ENCODE data around the gene MYBPC1. TPM values are rescaled to one million over a fixed set of nuclear protein-coding genes. Genes with fewer than 3 reads are reported as not detected.
A peak's percentile ranks its signal among the peaks of the same experiment; 100 is the strongest.

The MYBPC1 gene
- total and polyA plus RNA-seq, 2 of the 13 experiments (the other 11 are each of a cell fraction or from before 2014, with no cell fraction given), result 0.31 to 0.53 TPM

DNA sequence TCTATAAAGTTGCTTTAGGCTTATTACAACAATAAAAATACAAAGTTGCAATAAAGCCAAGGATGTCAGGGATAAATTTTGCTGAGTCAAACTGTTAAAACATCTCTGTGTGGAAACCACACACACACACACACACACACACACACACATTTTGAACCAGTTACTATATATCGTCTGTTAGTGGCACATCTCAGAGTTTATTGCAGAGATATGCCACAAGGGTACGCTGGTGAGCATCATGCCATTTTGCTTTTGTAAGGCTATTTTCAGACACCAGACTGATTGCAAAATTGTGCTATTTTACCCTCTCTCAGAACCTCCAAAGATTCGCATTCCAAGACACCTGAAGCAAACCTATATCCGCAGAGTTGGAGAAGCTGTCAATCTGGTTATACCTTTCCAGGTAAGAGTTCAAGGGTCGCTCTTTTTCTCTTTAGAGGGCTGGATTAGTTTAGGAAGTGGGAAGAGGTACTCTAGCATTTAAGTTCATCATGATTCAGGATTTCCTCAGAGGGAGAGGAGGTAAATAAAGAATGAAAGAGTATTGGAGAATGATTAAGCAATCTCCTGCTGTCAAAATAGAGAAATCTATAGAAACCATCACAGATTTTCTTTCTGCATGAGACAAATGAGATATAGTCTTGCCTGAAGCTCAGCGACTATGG lies 75.4 kb downstream of the MYBPC1 start (continued):
- no peak for TF ChIP-seq ZNF274 (CRISPR knock-in tag; IDR thresholded peaks at IDR 0.05)
- TF ChIP-seq, protein P1, sequence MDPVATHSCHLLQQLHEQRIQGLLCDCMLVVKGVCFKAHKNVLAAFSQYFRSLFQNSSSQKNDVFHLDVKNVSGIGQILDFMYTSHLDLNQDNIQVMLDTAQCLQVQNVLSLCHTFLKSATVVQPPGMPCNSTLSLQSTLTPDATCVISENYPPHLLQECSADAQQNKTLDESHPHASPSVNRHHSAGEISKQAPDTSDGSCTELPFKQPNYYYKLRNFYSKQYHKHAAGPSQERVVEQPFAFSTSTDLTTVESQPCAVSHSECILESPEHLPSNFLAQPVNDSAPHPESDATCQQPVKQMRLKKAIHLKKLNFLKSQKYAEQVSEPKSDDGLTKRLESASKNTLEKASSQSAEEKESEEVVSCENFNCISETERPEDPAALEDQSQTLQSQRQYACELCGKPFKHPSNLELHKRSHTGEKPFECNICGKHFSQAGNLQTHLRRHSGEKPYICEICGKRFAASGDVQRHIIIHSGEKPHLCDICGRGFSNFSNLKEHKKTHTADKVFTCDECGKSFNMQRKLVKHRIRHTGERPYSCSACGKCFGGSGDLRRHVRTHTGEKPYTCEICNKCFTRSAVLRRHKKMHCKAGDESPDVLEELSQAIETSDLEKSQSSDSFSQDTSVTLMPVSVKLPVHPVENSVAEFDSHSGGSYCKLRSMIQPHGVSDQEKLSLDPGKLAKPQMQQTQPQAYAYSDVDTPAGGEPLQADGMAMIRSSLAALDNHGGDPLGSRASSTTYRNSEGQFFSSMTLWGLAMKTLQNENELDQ (CRISPR knock-in tag; IDR thresholded peaks at IDR 0.05; ENCODE audit: borderline replicate concordance), result no peak
- no peak for TF ChIP-seq THAP11 (CRISPR knock-in tag; IDR thresholded peaks at IDR 0.05)
- no peak for TF ChIP-seq ZNF589 (CRISPR knock-in tag; conservative IDR thresholded peaks at IDR 0.05)
- TF ChIP-seq ZEB1 (IDR thresholded peaks at IDR 0.05; ENCODE audit: insufficient replicate concordance, low read depth), result peak; percentile 56
- no peak for TF ChIP-seq HNRNPUL1 (IDR thresholded peaks at IDR 0.05; ENCODE audit: low read depth, low read length)
- TF ChIP-seq, protein P2, sequence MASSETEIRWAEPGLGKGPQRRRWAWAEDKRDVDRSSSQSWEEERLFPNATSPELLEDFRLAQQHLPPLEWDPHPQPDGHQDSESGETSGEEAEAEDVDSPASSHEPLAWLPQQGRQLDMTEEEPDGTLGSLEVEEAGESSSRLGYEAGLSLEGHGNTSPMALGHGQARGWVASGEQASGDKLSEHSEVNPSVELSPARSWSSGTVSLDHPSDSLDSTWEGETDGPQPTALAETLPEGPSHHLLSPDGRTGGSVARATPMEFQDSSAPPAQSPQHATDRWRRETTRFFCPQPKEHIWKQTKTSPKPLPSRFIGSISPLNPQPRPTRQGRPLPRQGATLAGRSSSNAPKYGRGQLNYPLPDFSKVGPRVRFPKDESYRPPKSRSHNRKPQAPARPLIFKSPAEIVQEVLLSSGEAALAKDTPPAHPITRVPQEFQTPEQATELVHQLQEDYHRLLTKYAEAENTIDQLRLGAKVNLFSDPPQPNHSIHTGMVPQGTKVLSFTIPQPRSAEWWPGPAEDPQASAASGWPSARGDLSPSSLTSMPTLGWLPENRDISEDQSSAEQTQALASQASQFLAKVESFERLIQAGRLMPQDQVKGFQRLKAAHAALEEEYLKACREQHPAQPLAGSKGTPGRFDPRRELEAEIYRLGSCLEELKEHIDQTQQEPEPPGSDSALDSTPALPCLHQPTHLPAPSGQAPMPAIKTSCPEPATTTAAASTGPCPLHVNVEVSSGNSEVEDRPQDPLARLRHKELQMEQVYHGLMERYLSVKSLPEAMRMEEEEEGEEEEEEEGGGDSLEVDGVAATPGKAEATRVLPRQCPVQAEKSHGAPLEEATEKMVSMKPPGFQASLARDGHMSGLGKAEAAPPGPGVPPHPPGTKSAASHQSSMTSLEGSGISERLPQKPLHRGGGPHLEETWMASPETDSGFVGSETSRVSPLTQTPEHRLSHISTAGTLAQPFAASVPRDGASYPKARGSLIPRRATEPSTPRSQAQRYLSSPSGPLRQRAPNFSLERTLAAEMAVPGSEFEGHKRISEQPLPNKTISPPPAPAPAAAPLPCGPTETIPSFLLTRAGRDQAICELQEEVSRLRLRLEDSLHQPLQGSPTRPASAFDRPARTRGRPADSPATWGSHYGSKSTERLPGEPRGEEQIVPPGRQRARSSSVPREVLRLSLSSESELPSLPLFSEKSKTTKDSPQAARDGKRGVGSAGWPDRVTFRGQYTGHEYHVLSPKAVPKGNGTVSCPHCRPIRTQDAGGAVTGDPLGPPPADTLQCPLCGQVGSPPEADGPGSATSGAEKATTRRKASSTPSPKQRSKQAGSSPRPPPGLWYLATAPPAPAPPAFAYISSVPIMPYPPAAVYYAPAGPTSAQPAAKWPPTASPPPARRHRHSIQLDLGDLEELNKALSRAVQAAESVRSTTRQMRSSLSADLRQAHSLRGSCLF (CRISPR knock-in tag; IDR thresholded peaks at IDR 0.05; ENCODE audit: borderline replicate concordance), result no peak
- no peak for TF ChIP-seq ESRRA (CRISPR knock-in tag; IDR thresholded peaks at IDR 0.05; ENCODE audit: low read depth)
- TF ChIP-seq, protein P3, sequence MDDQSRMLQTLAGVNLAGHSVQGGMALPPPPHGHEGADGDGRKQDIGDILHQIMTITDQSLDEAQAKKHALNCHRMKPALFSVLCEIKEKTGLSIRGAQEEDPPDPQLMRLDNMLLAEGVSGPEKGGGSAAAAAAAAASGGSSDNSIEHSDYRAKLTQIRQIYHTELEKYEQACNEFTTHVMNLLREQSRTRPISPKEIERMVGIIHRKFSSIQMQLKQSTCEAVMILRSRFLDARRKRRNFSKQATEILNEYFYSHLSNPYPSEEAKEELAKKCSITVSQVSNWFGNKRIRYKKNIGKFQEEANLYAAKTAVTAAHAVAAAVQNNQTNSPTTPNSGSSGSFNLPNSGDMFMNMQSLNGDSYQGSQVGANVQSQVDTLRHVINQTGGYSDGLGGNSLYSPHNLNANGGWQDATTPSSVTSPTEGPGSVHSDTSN (CRISPR knock-in tag; IDR thresholded peaks at IDR 0.05; ENCODE audit: borderline replicate concordance), result no peak
- TF ChIP-seq HHEX (CRISPR knock-in tag; IDR thresholded peaks at IDR 0.05), result no peak
- TF ChIP-seq, protein P4, sequence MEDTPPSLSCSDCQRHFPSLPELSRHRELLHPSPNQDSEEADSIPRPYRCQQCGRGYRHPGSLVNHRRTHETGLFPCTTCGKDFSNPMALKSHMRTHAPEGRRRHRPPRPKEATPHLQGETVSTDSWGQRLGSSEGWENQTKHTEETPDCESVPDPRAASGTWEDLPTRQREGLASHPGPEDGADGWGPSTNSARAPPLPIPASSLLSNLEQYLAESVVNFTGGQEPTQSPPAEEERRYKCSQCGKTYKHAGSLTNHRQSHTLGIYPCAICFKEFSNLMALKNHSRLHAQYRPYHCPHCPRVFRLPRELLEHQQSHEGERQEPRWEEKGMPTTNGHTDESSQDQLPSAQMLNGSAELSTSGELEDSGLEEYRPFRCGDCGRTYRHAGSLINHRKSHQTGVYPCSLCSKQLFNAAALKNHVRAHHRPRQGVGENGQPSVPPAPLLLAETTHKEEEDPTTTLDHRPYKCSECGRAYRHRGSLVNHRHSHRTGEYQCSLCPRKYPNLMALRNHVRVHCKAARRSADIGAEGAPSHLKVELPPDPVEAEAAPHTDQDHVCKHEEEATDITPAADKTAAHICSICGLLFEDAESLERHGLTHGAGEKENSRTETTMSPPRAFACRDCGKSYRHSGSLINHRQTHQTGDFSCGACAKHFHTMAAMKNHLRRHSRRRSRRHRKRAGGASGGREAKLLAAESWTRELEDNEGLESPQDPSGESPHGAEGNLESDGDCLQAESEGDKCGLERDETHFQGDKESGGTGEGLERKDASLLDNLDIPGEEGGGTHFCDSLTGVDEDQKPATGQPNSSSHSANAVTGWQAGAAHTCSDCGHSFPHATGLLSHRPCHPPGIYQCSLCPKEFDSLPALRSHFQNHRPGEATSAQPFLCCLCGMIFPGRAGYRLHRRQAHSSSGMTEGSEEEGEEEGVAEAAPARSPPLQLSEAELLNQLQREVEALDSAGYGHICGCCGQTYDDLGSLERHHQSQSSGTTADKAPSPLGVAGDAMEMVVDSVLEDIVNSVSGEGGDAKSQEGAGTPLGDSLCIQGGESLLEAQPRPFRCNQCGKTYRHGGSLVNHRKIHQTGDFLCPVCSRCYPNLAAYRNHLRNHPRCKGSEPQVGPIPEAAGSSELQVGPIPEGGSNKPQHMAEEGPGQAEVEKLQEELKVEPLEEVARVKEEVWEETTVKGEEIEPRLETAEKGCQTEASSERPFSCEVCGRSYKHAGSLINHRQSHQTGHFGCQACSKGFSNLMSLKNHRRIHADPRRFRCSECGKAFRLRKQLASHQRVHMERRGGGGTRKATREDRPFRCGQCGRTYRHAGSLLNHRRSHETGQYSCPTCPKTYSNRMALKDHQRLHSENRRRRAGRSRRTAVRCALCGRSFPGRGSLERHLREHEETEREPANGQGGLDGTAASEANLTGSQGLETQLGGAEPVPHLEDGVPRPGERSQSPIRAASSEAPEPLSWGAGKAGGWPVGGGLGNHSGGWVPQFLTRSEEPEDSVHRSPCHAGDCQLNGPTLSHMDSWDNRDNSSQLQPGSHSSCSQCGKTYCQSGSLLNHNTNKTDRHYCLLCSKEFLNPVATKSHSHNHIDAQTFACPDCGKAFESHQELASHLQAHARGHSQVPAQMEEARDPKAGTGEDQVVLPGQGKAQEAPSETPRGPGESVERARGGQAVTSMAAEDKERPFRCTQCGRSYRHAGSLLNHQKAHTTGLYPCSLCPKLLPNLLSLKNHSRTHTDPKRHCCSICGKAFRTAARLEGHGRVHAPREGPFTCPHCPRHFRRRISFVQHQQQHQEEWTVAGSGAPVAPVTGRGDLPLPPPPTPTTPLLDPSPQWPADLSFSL (CRISPR knock-in tag; IDR thresholded peaks at IDR 0.05), result peak; percentile 79
- no peak for TF ChIP-seq ZNF567 (CRISPR knock-in tag; IDR thresholded peaks at IDR 0.05; ENCODE audit: borderline replicate concordance)
- TF ChIP-seq PHF5A (CRISPR knock-in tag; IDR thresholded peaks at IDR 0.05; ENCODE audit: low read depth, unreplicated experiment), result peak; percentile 30
- no peak for TF ChIP-seq FOXA1 (IDR thresholded peaks at IDR 0.05)
- no peak for TF ChIP-seq FOXA1 (CRISPR knock-in tag; IDR thresholded peaks at IDR 0.05)
